CD4-positive, alpha-beta T cell treated with Interleukin-17A for 1 hour (primary cell): Measurements from ENCODE around the gene CEP97.
A peak's percentile ranks its signal among the peaks of the same experiment; 100 is the strongest.
"Not testable (repeated sequence)": the region's sequence is repeated elsewhere in the genome, so short reads cannot be mapped to it uniquely, and the experiment has no call there.

ENCODE experiments used
- DNase-seq: peaks from one replicate; pipeline ENCODE4 v3.0.0-alpha.2; 2020

CEP97 gene

GRCh38 chr3:101704639-101705038, 19.8 kb upstream of the CEP97 start:
- DNase-seq: not testable (repeated sequence)

- no peak for DNase-seq
These were observed 15.3 kb upstream of the CEP97 start for GRCh38 chr3:101709126-101709525.

- DNase-seq: no peak
These were observed 6.0 kb upstream of the CEP97 start for GRCh38 chr3:101718455-101718854.

- DNase-seq: no peak
These were observed 4.7 kb upstream of the CEP97 start for GRCh38 chr3:101719604-101720185.

- DNase-seq: peak; percentile 6
These were observed 3.3 kb upstream of the CEP97 start for GRCh38 chr3:101720851-101721840.

- DNase-seq: peak; percentile 50
These were observed 1.8 kb upstream of the CEP97 start for GRCh38 chr3:101722394-101723173.

GRCh38 chr3:101725194-101725889, 928 bp downstream of the CEP97 start:
- peak; percentile 38 for DNase-seq

- no peak for DNase-seq
These were observed 1.5 kb downstream of the CEP97 start for GRCh38 chr3:101725890-101726275.

- DNase-seq: no peak
These were observed 5.2 kb downstream of the CEP97 start for GRCh38 chr3:101729586-101729985.

- no peak for DNase-seq
These were observed 6.4 kb downstream of the CEP97 start for GRCh38 chr3:101730839-101731238.

- no peak for DNase-seq
These were observed 7.8 kb downstream of the CEP97 start for GRCh38 chr3:101732240-101732641.

- DNase-seq: peak; percentile 9
These were observed 11.4 kb downstream of the CEP97 start for GRCh38 chr3:101735833-101736232.

- DNase-seq: not testable (repeated sequence)
These were observed 17.5 kb downstream of the CEP97 start for GRCh38 chr3:101741914-101742313.

- no peak for DNase-seq
These were observed 20.4 kb downstream of the CEP97 start for GRCh38 chr3:101744811-101745210.

- not testable (repeated sequence) for DNase-seq
These were observed 21.5 kb downstream of the CEP97 start for GRCh38 chr3:101745934-101746333.

GRCh38 chr3:101753386-101754113, 29.1 kb downstream of the CEP97 start:
- DNase-seq: peak; percentile 60

GRCh38 chr3:101758224-101758623, 33.8 kb downstream of the CEP97 start:
- DNase-seq: no peak

- DNase-seq: no peak
These were observed 37.7 kb downstream of the CEP97 start for GRCh38 chr3:101762041-101762646.

- not testable (repeated sequence) for DNase-seq
These were observed 53.4 kb downstream of the CEP97 start for GRCh38 chr3:101777745-101778281.

- no peak for DNase-seq
These were observed 54.1 kb downstream of the CEP97 start for GRCh38 chr3:101778385-101779046.
